OCI-LY7 (cell line): ENCODE results near the gene LYSMD2. TPM values are rescaled to one million over a fixed set of nuclear protein-coding genes. Genes with fewer than 3 reads are reported as not detected.
A peak's percentile ranks its signal among the peaks of the same experiment; 100 is the strongest.

ENCODE experiments used
- BruUV-seq: library from RNA; stranded (reverse); fragments of 400-500 nt; replicated peaks from 2 replicates; lab custom pipeline; 2021; lab: Mats Ljungman, UMichigan
- CTCF ChIA-PET: fragments of 300-600 bp; sonication (Branson Sonifier 250); formaldehyde crosslinking; loops from one replicate; lab custom pipeline; 2022; ENCODE audit warnings: antibody characterized with exemption; ENCODE audit not compliant: unreplicated experiment; lab: Charles Lee
- POLR2A ChIA-PET: fragments of 300-600 bp; sonication (Branson Sonifier 250); formaldehyde crosslinking; loops from one replicate; lab custom pipeline; 2022; ENCODE audit warnings: antibody characterized with exemption; lab: Charles Lee
- DNase-seq: peaks from one replicate; pipeline ENCODE4 v3.0.0-alpha.2; 2015; ENCODE audit warnings: low spot score
- H2AFZ ChIP-seq: fragments of 200-600 bp; sonication (generic), shearing (Covaris generic); 2 replicates; pipeline ENCODE4 v1.6.1; 2014; ENCODE audit warnings: mild to moderate bottlenecking, antibody characterized with exemption, low read length, moderate library complexity
- H3K27ac ChIP-seq: fragments of 200-600 bp; sonication (generic); 2 replicates; pipeline ENCODE4 v1.5.1; 2014; ENCODE audit warnings: mixed run types, low read depth, mild to moderate bottlenecking, moderate library complexity, low read length, inconsistent platforms; ENCODE audit not compliant: poor library complexity, severe bottlenecking
- H3K36me3 ChIP-seq: fragments of 200-600 bp; sonication (generic); 2 replicates; pipeline ENCODE4 v1.6.1; 2014; ENCODE audit warnings: mild to moderate bottlenecking, antibody characterized with exemption, low read length, moderate library complexity, mixed read lengths; ENCODE audit not compliant: insufficient read depth
- H3K4me1 ChIP-seq: fragments of 200-600 bp; sonication (generic); 2 replicates; pipeline ENCODE4 v1.5.1; 2014; ENCODE audit warnings: mild to moderate bottlenecking, low read length; ENCODE audit not compliant: insufficient read depth, poor library complexity, severe bottlenecking
- H3K4me2 ChIP-seq: fragments of 200-600 bp; sonication (generic); 2 replicates; pipeline ENCODE4 v1.6.1; 2014; ENCODE audit warnings: mild to moderate bottlenecking, low read length
- H3K4me3 ChIP-seq: fragments of 200-600 bp; sonication (generic); 2 replicates; pipeline ENCODE4 v1.5.1; 2014; ENCODE audit warnings: mild to moderate bottlenecking, low read depth, low read length; ENCODE audit not compliant: poor library complexity, severe bottlenecking
- H3K79me2 ChIP-seq: fragments of 200-600 bp; sonication (generic); 2 replicates; pipeline ENCODE4 v1.6.1; 2016; ENCODE audit warnings: low read depth, mild to moderate bottlenecking, low read length, moderate library complexity, mixed read lengths; ENCODE audit not compliant: insufficient read depth
- H3K9me2 ChIP-seq: fragments of 200-600 bp; sonication (generic); 2 replicates; pipeline ENCODE4 v1.6.1; 2016; ENCODE audit warnings: mild to moderate bottlenecking, low read length, mixed read lengths; ENCODE audit not compliant: insufficient read depth
- H3K9me3 ChIP-seq: fragments of 200-600 bp; sonication (generic); 2 replicates; pipeline ENCODE4 v1.6.1; 2014; ENCODE audit warnings: mild to moderate bottlenecking, mixed run types, low read length, mixed read lengths
- H4K20me1 ChIP-seq: fragments of 200-600 bp; sonication (generic); 2 replicates; pipeline ENCODE4 v1.6.1; 2014; ENCODE audit warnings: mild to moderate bottlenecking, antibody characterized with exemption, low read length, moderate library complexity, mixed read lengths; ENCODE audit not compliant: insufficient read depth
- EZH2phosphoT487 ChIP-seq: fragments of 200-600 bp; sonication (generic); IDR thresholded peaks from 2 replicates; pipeline ENCODE4 v1.6.1; 2018; ENCODE audit warnings: low read depth, borderline replicate concordance, mild to moderate bottlenecking, mixed run types, antibody characterized with exemption, low read length, moderate library complexity, mixed read lengths
- intact Hi-C: fragments of 100-400 bp; cut with micrococcal nuclease; formaldehyde crosslinking; loops from one replicate; pipeline ENCODE4 v1.10.0; 2022; ENCODE audit not compliant: unreplicated experiment
- total RNA-seq, 2 experiments: library from RNA; depleted of rRNA in 1 of 2; stranded (reverse); fragments of >200 nt in 1 of 2; shearing (Covaris generic) in 1 of 2; gene quantifications; 2 replicates each; pipeline ENCODE4 v1.2.3, GENCODE V29; 2014 to 2022
- TF ChIP-seq, protein P1 (sequence below): fragments of 200-600 bp; sonication (generic); conservative IDR thresholded peaks from 2 replicates; pipeline ENCODE4 v1.5.1; 2014; ENCODE audit warnings: mild to moderate bottlenecking, antibody characterized with exemption, low read length, moderate library complexity, mixed read lengths

The LYSMD2 gene
- total RNA-seq, 2 experiments from 2014 or later: 0.89 TPM; not detected in 1

DNA sequence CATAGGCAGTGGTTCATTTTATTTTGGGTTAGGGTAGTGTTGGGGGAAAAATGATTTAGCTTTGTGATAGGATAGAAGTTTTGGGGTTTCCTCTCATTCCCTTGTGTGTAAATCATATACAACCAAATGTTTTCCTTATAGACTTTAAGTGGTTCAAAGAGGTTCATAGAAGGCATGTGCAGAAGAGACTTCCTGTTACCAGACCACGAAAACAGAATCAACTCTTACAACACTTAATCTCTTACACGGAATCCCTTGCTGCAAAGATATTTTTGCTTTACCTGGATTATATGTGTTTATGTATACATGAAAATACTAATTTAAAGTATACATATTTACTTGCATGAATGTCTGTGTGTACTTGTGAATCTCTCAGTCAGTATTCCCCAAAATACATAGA is 16.8 kb upstream of the LYSMD2 start:
- BruUV-seq: no TSS peak
- ChIA-PET CTCF (no interaction called here), POLR2A (no interaction called here)
- Histone ChIP-seq H3K9me2 (no peaks in the 10 kb centered on the region), H3K4me3 (no peak overlapping the region), H2AFZ (no peak overlapping the region), H3K27ac (no peak overlapping the region), H3K4me2 (no peak overlapping the region), H3K9me3 (no peaks in the 10 kb centered on the region), H3K79me2 (no peaks in the 10 kb centered on the region), H4K20me1 (no peaks in the 10 kb centered on the region), H3K36me3 (no peaks in the 10 kb centered on the region), H3K4me1 (no peaks in the 10 kb centered on the region)
- intact Hi-C loops: no loop called here
- TF ChIP-seq EZH2phosphoT487: no peak
- TF ChIP-seq, protein P1, sequence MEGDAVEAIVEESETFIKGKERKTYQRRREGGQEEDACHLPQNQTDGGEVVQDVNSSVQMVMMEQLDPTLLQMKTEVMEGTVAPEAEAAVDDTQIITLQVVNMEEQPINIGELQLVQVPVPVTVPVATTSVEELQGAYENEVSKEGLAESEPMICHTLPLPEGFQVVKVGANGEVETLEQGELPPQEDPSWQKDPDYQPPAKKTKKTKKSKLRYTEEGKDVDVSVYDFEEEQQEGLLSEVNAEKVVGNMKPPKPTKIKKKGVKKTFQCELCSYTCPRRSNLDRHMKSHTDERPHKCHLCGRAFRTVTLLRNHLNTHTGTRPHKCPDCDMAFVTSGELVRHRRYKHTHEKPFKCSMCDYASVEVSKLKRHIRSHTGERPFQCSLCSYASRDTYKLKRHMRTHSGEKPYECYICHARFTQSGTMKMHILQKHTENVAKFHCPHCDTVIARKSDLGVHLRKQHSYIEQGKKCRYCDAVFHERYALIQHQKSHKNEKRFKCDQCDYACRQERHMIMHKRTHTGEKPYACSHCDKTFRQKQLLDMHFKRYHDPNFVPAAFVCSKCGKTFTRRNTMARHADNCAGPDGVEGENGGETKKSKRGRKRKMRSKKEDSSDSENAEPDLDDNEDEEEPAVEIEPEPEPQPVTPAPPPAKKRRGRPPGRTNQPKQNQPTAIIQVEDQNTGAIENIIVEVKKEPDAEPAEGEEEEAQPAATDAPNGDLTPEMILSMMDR: no peak
- DNase-seq: no peak

DNA sequence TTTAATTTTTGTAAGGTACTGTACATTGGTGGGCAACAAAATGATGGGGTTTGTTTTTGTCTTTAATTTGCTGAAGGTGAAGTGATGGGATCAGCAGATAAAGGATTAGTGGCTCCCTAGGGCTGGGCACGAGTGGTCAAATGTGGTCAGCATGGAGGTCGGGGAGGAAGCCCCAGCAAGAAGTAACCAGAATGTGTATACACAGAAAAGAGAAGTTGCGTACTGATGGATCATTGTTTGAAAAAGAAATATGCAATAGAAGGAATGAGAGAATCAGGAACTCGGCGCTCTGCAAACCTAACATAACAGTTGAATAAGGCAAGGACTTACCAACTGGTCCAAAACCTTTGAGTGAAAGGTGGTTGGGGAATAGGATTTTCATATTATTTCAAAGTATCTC is 15.4 kb upstream of the LYSMD2 start:
- ChIA-PET POLR2A (no interaction called here), CTCF (no interaction called here)
- H3K36me3 ChIP-seq: no peaks in the 10 kb centered on the region
- intact Hi-C loops: no loop called here
- no peak overlapping the region for H3K4me3 ChIP-seq
- no TSS peak for BruUV-seq
- H3K27ac ChIP-seq: no peak overlapping the region
- 0 out of 2 replicates have a peak, but pooled peaks have one; percentile 56 for TF ChIP-seq EZH2phosphoT487
- TF ChIP-seq, protein P1: no peak
- H3K4me1 ChIP-seq: no peaks in the 10 kb centered on the region
- no peaks in the 10 kb centered on the region for H4K20me1 ChIP-seq
- H3K9me2 ChIP-seq: no peaks in the 10 kb centered on the region
- DNase-seq: no peak
- H2AFZ ChIP-seq: no peak overlapping the region
- no peaks in the 10 kb centered on the region for H3K79me2 ChIP-seq
- H3K9me3 ChIP-seq: no peaks in the 10 kb centered on the region
- no peak overlapping the region for H3K4me2 ChIP-seq

DNA sequence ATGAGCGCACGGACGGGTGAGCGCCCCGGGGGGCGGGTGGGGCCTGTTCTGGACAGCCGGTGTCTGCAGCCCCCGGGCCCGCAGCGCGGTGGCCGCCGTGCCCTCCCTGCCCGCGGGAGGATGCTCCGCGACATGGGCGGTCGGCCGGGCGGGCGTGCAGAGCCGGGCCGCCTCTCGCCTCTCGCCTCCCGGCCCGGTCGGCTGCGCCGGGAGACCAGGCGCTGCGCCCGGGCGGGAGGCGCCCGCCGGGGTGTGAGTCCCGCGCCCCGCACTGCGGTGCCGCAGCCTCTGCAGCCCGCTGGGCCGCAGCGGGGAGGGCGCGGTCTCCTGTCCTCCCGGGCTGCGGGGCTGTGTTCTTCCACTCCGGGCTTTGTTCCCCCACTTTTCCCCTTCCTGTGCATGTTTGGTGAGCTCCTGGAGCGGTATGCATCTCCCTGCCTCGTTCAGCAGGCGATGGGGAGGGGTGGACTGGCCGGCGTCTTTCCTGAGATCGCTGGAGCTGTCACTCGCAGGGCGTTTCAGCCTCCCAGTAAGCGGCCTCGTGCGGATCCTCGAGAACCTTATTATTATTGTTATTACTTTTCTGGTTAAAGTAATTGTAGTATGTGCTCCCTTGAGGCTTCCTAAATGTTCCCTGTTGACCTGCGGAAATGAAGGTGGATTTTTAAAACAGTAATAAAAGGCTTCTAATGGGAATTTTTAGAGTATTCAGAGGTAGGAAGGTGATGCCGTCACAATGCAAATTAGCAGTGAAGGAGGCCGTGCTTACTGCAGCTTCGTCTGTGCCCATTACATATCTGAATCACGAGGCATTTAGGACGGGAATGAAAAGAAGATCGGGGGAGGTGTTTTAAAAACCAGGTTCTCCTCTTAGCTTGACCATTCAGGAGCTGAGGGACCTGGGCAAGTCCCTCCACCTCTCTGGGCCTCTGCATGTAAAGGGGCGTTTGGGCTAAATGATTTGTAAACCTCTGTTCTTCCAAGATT is 14.5 kb upstream of the LYSMD2 start:
- Histone ChIP-seq H3K4me3 (peak overlapping the region; percentile 33), H3K79me2 (no peaks in the 10 kb centered on the region), H2AFZ (no peak overlapping the region), H3K4me2 (peak overlapping the region; percentile 52; the same call in 1 of the 2 replicates), H3K9me3 (no peaks in the 10 kb centered on the region), H3K36me3 (no peaks in the 10 kb centered on the region), H3K4me1 (no peaks in the 10 kb centered on the region), H4K20me1 (no peaks in the 10 kb centered on the region), H3K27ac (no peak overlapping the region), H3K9me2 (no peaks in the 10 kb centered on the region)
- no TSS peak for BruUV-seq
- intact Hi-C loops: no loop called here
- TF ChIP-seq, protein P1: no peak
- TF ChIP-seq EZH2phosphoT487: no peak
- ChIA-PET CTCF (no interaction called here), POLR2A (no interaction called here)
- no peak for DNase-seq
